Loucy (cell line): Measurements from ENCODE around the gene LDLRAD4.

Source experiments
- H2AFZ ChIP-seq: fragments of 200-600 bp; sonication (generic); 2 replicates; pipeline ENCODE4 v1.6.0; 2016; ENCODE audit warnings: antibody characterized with exemption, mild to moderate bottlenecking, low read length, moderate library complexity
- H3F3A ChIP-seq: fragments of 200-600 bp; 2 replicates; pipeline ENCODE4 v1.6.0; 2016; ENCODE audit warnings: antibody characterized with exemption, low read depth, mild to moderate bottlenecking
- H3K27me3 ChIP-seq: fragments of 200-600 bp; sonication (generic); 2 replicates; pipeline ENCODE4 v1.6.1; 2014; ENCODE audit warnings: low read length, mild to moderate bottlenecking; ENCODE audit not compliant: insufficient read depth, poor library complexity, severe bottlenecking
- H3K36me3 ChIP-seq: fragments of 200-600 bp; sonication (generic); 2 replicates; pipeline ENCODE4 v1.6.1; 2016; ENCODE audit warnings: low read length; ENCODE audit not compliant: insufficient read depth
- H3K4me1 ChIP-seq: fragments of 200-600 bp; sonication (generic); 2 replicates; pipeline ENCODE4 v1.5.1; 2014; ENCODE audit warnings: low read length, mild to moderate bottlenecking; ENCODE audit not compliant: insufficient read depth, poor library complexity, severe bottlenecking
- H3K4me2 ChIP-seq: fragments of 200-600 bp; sonication (generic); 2 replicates; pipeline ENCODE4 v1.6.0; 2014; ENCODE audit warnings: antibody characterized with exemption, low read length, low read depth, mild to moderate bottlenecking; ENCODE audit not compliant: poor library complexity, severe bottlenecking
- H3K4me3 ChIP-seq: fragments of 200-600 bp; sonication (generic); 2 replicates; pipeline ENCODE4 v1.5.1; 2014; ENCODE audit warnings: low read length, mild to moderate bottlenecking, mixed read lengths; ENCODE audit not compliant: poor library complexity, severe bottlenecking
- H3K79me2 ChIP-seq: fragments of 200-600 bp; sonication (generic); 2 replicates; pipeline ENCODE4 v1.6.1; 2014; ENCODE audit warnings: low read length; ENCODE audit not compliant: insufficient read depth
- H3K9ac ChIP-seq: fragments of 200-600 bp; sonication (generic); 2 replicates; pipeline ENCODE4 v1.6.0; 2014; ENCODE audit warnings: mild to moderate bottlenecking, low read depth, low read length, moderate library complexity; ENCODE audit not compliant: poor library complexity, severe bottlenecking
- H3K9me2 ChIP-seq: fragments of 200-600 bp; sonication (generic); replicated peaks from 2 replicates; pipeline ENCODE4 v1.6.1; 2016; ENCODE audit warnings: low read depth, low read length, mixed read lengths
- H3K9me3 ChIP-seq: fragments of 200-600 bp; sonication (generic); 2 replicates; pipeline ENCODE4 v1.6.1; 2014; ENCODE audit warnings: mild to moderate bottlenecking, antibody characterized with exemption, low read length, low read depth; ENCODE audit not compliant: insufficient read depth
- H4K20me1 ChIP-seq: fragments of 200-600 bp; sonication (generic); 2 replicates; pipeline ENCODE4 v1.6.0; 2014; ENCODE audit warnings: antibody characterized with exemption, low read length, mild to moderate bottlenecking; ENCODE audit not compliant: insufficient read depth, poor library complexity, severe bottlenecking
- CTCF ChIP-seq: fragments of 200-600 bp; sonication (generic); conservative IDR thresholded peaks from 2 replicates; pipeline ENCODE4 v1.5.1; 2014; ENCODE audit warnings: mild to moderate bottlenecking, antibody characterized with exemption, low read length
- EZH2phosphoT487 ChIP-seq: fragments of 200-600 bp; IDR thresholded peaks from 2 replicates; pipeline ENCODE4 v1.6.1; 2018; ENCODE audit warnings: antibody characterized with exemption, mild to moderate bottlenecking, moderate library complexity, borderline replicate concordance

Gene LDLRAD4

GRCh38 chr18:13330996-13331395, 112.4 kb downstream of the LDLRAD4 start:
- no peak overlapping the region for H3K4me3 ChIP-seq
- no peaks in the 10 kb centered on the region for H3K27me3 ChIP-seq
- TF ChIP-seq EZH2phosphoT487 (no peak), CTCF (no peak)
- no peaks in the 10 kb centered on the region for H4K20me1 ChIP-seq
- no peaks in the 10 kb centered on the region; the same call in 1 of the 2 replicates for H3K79me2 ChIP-seq
- no peak overlapping the region for H3K9ac ChIP-seq
- no peak overlapping the region for H2AFZ ChIP-seq
- H3K4me2 ChIP-seq = no peak overlapping the region
- no peaks in the 10 kb centered on the region for H3K36me3 ChIP-seq
- no peaks in the 10 kb centered on the region for H3F3A ChIP-seq
- peaks cover 20% of the 10 kb centered on the region for H3K4me1 ChIP-seq
- H3K9me2 ChIP-seq = no peaks in the 10 kb centered on the region
- peaks cover 3% of the 10 kb centered on the region; the same call in 1 of the 2 replicates for H3K9me3 ChIP-seq

GRCh38 chr18:13331846-13332245, 113.3 kb downstream of the LDLRAD4 start:
- Histone ChIP-seq H3K79me2 (no peaks in the 10 kb centered on the region; the same call in 1 of the 2 replicates), H3K4me1 (peaks cover 12% of the 10 kb centered on the region), H4K20me1 (no peaks in the 10 kb centered on the region), H3K4me2 (no peak overlapping the region), H2AFZ (no peak overlapping the region), H3K9me3 (peaks cover 3% of the 10 kb centered on the region; the same call in 1 of the 2 replicates), H3K36me3 (no peaks in the 10 kb centered on the region), H3K27me3 (no peaks in the 10 kb centered on the region), H3K4me3 (no peak overlapping the region), H3K9ac (no peak overlapping the region), H3K9me2 (no peaks in the 10 kb centered on the region), H3F3A (no peaks in the 10 kb centered on the region)
- TF ChIP-seq CTCF (no peak), EZH2phosphoT487 (no peak)

GRCh38 chr18:13332874-13333273, 114.3 kb downstream of the LDLRAD4 start:
- H3F3A ChIP-seq = no peaks in the 10 kb centered on the region
- H4K20me1 ChIP-seq = no peaks in the 10 kb centered on the region
- H2AFZ ChIP-seq = no peak overlapping the region
- no peaks in the 10 kb centered on the region; the same call in 1 of the 2 replicates for H3K79me2 ChIP-seq
- H3K9ac ChIP-seq = no peak overlapping the region
- no peak for TF ChIP-seq CTCF
- no peak for TF ChIP-seq EZH2phosphoT487
- H3K4me2 ChIP-seq = no peak overlapping the region
- no peaks in the 10 kb centered on the region for H3K27me3 ChIP-seq
- H3K36me3 ChIP-seq = no peaks in the 10 kb centered on the region
- peaks cover 6% of the 10 kb centered on the region for H3K4me1 ChIP-seq
- no peaks in the 10 kb centered on the region for H3K9me2 ChIP-seq
- H3K4me3 ChIP-seq = no peak overlapping the region
- peaks cover 3% of the 10 kb centered on the region; the same call in 1 of the 2 replicates for H3K9me3 ChIP-seq
